HG02938 (cell line): ENCODE measurements around the gene KCNN2.
"Not testable (repeated sequence)": the region's sequence is repeated elsewhere in the genome, so short reads cannot be mapped to it uniquely, and the experiment has no call there.

Source experiments
- ATAC-seq: cut with Tn5 transposase; IDR thresholded peaks from one replicate; pipeline ENCODE4 v1.9.1; 2021; ENCODE audit warnings: mild to moderate bottlenecking, moderate library complexity; ENCODE audit not compliant: unreplicated experiment

KCNN2 gene

GRCh38 chr5:114418176-114419066, 56.6 kb downstream of the KCNN2 start:
- peak; percentile 96 for ATAC-seq

- peak; percentile 30 for ATAC-seq
Observed at GRCh38 chr5:114419067-114419388, 57.2 kb downstream of the KCNN2 start.

GRCh38 chr5:114419959-114420358, 58.1 kb downstream of the KCNN2 start:
- ATAC-seq, result no peak

- no peak for ATAC-seq
Observed at GRCh38 chr5:114427204-114427603, 65.3 kb downstream of the KCNN2 start.

GRCh38 chr5:114430532-114430931, 68.7 kb downstream of the KCNN2 start:
- no peak for ATAC-seq

GRCh38 chr5:114432684-114433083, 70.8 kb downstream of the KCNN2 start:
- ATAC-seq, result not testable (repeated sequence)

- ATAC-seq, result no peak
Observed at GRCh38 chr5:114434396-114435219, 72.7 kb downstream of the KCNN2 start.

GRCh38 chr5:114435220-114435481, 73.3 kb downstream of the KCNN2 start:
- ATAC-seq, result no peak

- ATAC-seq, result peak; percentile 92
Observed at GRCh38 chr5:114435885-114436299, 74.0 kb downstream of the KCNN2 start.

- ATAC-seq, result no peak
Observed at GRCh38 chr5:114437936-114438335, 76.1 kb downstream of the KCNN2 start.

GRCh38 chr5:114438471-114438870, 76.6 kb downstream of the KCNN2 start:
- no peak for ATAC-seq

- ATAC-seq, result peak; percentile 58
Observed at GRCh38 chr5:114447084-114447773, 85.4 kb downstream of the KCNN2 start.

GRCh38 chr5:114448481-114448880, 86.6 kb downstream of the KCNN2 start:
- no peak for ATAC-seq

GRCh38 chr5:114449860-114450421, 88.1 kb downstream of the KCNN2 start:
- peak; percentile 97 for ATAC-seq

- ATAC-seq, result no peak
Observed at GRCh38 chr5:114450437-114450836, 88.6 kb downstream of the KCNN2 start.

GRCh38 chr5:114458726-114459125, 96.9 kb downstream of the KCNN2 start:
- ATAC-seq, result no peak

GRCh38 chr5:114467171-114467570, 105.3 kb downstream of the KCNN2 start:
- ATAC-seq, result no peak

GRCh38 chr5:114467729-114468128, 105.9 kb downstream of the KCNN2 start:
- ATAC-seq, result no peak

GRCh38 chr5:114469372-114469771, 107.5 kb downstream of the KCNN2 start:
- no peak for ATAC-seq

GRCh38 chr5:114471529-114471928, 109.7 kb downstream of the KCNN2 start:
- no peak for ATAC-seq

- ATAC-seq, result no peak
Observed at GRCh38 chr5:114473541-114473940, 111.7 kb downstream of the KCNN2 start.
